ENCODE results near the gene MORN1.

GRCh38 chr1:2356401-2356800 lies 35.0 kb downstream of the MORN1 start:
- TF ChIP-seq POLR2A (IDR thresholded peaks at IDR 0.05; ENCODE audit: control extremely low read depth in 1 of 2, low read depth in 2 of 2, low read length in 2 of 2) (no peak), POLR2AphosphoS5 (IDR thresholded peaks at IDR 0.05; ENCODE audit: low read depth, low read length) (no peak), CTCF (IDR thresholded peaks at IDR 0.05; ENCODE audit: control extremely low read depth in 1 of 3, insufficient read depth in 1 of 3, low read depth in 1 of 3, low read length in 3 of 3) (no peak), E2F6 (IDR thresholded peaks at IDR 0.05) (no peak), CHD2 (IDR thresholded peaks at IDR 0.05; ENCODE audit: low read length) (no peak)

Data from H1 (cell line).